ENCODE results near the gene NKTR. TPM values are rescaled to one million over a fixed set of nuclear protein-coding genes. Genes with fewer than 3 reads are reported as not detected.

The NKTR gene
- total RNA-seq, 1 experiment from 2014 or later, result 79.8 TPM

DNA sequence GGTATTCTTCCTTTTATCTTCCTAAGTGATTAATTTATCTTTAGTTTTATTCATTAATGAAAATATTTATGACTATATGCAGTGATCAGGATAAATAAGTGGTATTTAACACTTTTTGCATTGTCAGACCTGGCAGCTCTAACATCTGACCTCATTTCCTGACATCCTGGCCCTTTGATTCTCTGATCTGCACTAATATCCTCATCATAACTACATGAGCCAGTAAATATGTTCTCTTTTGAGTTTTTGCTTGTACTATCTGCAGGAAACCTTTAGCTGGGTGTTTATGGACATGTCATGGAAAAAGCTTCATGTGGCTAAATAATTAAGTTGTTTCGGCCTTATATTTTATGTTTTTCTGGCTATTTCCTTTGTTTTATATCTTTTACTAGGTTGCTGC is 10.5 kb downstream of the NKTR start:
- H3K4me1 Mint-ChIP-seq, result peaks cover 6 to 13% of the 10 kb centered on the region in 2 experiments; a peak in 3 of 4 replicates
- Histone ChIP-seq H3K79me1 (ENCODE audit: insufficient read depth, low read depth, low read length, poor library complexity, severe bottlenecking) (peaks cover 4% of the 10 kb centered on the region), H3K23me2 (ENCODE audit: insufficient read length, low read depth, low read length, poor library complexity, severe bottlenecking) (no peaks in the 10 kb centered on the region), H2AFZ (ENCODE audit: low read length) (no peak overlapping the region), H2BK120ac (ENCODE audit: low read depth, low read length, poor library complexity, severe bottlenecking) (no peak overlapping the region), H3K4ac (ENCODE audit: low read depth, low read length) (no peak overlapping the region), H3K4me1 (ENCODE audit: insufficient read depth, low read length) (no peaks in the 10 kb centered on the region), H3K9me3 (ENCODE audit: control insufficient read depth, low read depth, low read length) (no peaks in the 10 kb centered on the region), H3K18ac (ENCODE audit: insufficient read length, low read depth, low read length) (no peak overlapping the region), H2BK5ac (ENCODE audit: insufficient read length, low read length) (no peak overlapping the region), H4K5ac (ENCODE audit: insufficient read length, low read depth, low read length) (no peak overlapping the region), H3K79me2 (ENCODE audit: insufficient read depth, low read length) (peaks cover 30% of the 10 kb centered on the region; the same call in 1 of the 2 replicates), H2BK15ac (ENCODE audit: low read depth, low read length) (no peak overlapping the region), H3K4me2 (ENCODE audit: insufficient read depth, insufficient read length, low read length) (no peak overlapping the region), H3K23ac (ENCODE audit: insufficient read length, low read depth, low read length) (no peak overlapping the region), H3K14ac (ENCODE audit: insufficient read depth, low read length) (no peak overlapping the region), H4K8ac (replicated peaks; ENCODE audit: insufficient read length, low read depth, low read length) (no peak overlapping the region), H2AK5ac (ENCODE audit: insufficient read length, low read length) (no peak overlapping the region), H3K56ac (ENCODE audit: insufficient read length, low read depth, low read length) (no peak overlapping the region), H4K91ac (ENCODE audit: insufficient read length, low read depth, low read length) (no peak overlapping the region), H3K9ac (ENCODE audit: extremely low read depth, insufficient read length, low read length) (no peak overlapping the region), H3T11ph (ENCODE audit: low read length) (no peak overlapping the region), H4K20me1 (ENCODE audit: control insufficient read depth, insufficient read depth, insufficient read length) (no peaks in the 10 kb centered on the region), H2BK12ac (ENCODE audit: insufficient read length, low read depth, low read length) (no peak overlapping the region), H2BK20ac (ENCODE audit: low read depth, low read length, poor library complexity, severe bottlenecking) (no peak overlapping the region), H3K27ac (ENCODE audit: insufficient read length, low read depth, low read length) (no peak overlapping the region), H3K27me3 (ENCODE audit: insufficient read depth, low read length) (no peaks in the 10 kb centered on the region)
- no CpG with 5 or more reads among the region's 1 CpG for WGBS (ENCODE audit: extremely low coverage, insufficient read length, low lambda C conversion rate)
- H3K36me3 Mint-ChIP-seq (ENCODE audit: insufficient read depth in 1 of 3, low read depth in 3 of 3), result peaks cover 5 to 35% (median 31%) of the 10 kb centered on the region in 3 experiments; a peak in 6 of 7 replicates
- H3K4me3 Mint-ChIP-seq, result no peak overlapping the region
- H3K9me3 Mint-ChIP-seq, result no peaks in the 10 kb centered on the region
- H3K27ac Mint-ChIP-seq, result peak overlapping the region in 1 of 3 experiments; percentile 12; a peak in 1 of 7 replicates
- no peak for DNase-seq
- TF ChIP-seq, protein P1, sequence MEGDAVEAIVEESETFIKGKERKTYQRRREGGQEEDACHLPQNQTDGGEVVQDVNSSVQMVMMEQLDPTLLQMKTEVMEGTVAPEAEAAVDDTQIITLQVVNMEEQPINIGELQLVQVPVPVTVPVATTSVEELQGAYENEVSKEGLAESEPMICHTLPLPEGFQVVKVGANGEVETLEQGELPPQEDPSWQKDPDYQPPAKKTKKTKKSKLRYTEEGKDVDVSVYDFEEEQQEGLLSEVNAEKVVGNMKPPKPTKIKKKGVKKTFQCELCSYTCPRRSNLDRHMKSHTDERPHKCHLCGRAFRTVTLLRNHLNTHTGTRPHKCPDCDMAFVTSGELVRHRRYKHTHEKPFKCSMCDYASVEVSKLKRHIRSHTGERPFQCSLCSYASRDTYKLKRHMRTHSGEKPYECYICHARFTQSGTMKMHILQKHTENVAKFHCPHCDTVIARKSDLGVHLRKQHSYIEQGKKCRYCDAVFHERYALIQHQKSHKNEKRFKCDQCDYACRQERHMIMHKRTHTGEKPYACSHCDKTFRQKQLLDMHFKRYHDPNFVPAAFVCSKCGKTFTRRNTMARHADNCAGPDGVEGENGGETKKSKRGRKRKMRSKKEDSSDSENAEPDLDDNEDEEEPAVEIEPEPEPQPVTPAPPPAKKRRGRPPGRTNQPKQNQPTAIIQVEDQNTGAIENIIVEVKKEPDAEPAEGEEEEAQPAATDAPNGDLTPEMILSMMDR (conservative IDR thresholded peaks at IDR 0.05), result no peak
- H3K27me3 Mint-ChIP-seq (ENCODE audit: low read depth), result no peaks in the 10 kb centered on the region

Measured in H9 (cell line).